ENCODE data around the gene PGM3.

PGM3 gene

GRCh38 chr6:83182114-83182513 lies 11.0 kb downstream of the PGM3 start:
- no peak for DNase-seq

- DNase-seq: no peak
Measured at GRCh38 chr6:83180426-83180950, 12.6 kb downstream of the PGM3 start.

- no peak for DNase-seq
Measured at GRCh38 chr6:83176246-83176645, 16.8 kb downstream of the PGM3 start.

GRCh38 chr6:83169511-83169910 lies 23.6 kb downstream of the PGM3 start:
- DNase-seq: no peak

GRCh38 chr6:83169106-83169505 lies 24.0 kb downstream of the PGM3 start:
- DNase-seq: no peak

GRCh38 chr6:83168556-83168955 lies 24.5 kb downstream of the PGM3 start:
- DNase-seq: no peak

- no peak for DNase-seq
Measured at GRCh38 chr6:83167726-83168278, 25.3 kb downstream of the PGM3 start.

GRCh38 chr6:83160167-83160566 lies 32.9 kb downstream of the PGM3 start:
- no peak for DNase-seq

GRCh38 chr6:83155794-83156193 lies 37.3 kb downstream of the PGM3 start:
- DNase-seq: no peak

GRCh38 chr6:83153883-83154521 lies 39.1 kb downstream of the PGM3 start:
- no peak for DNase-seq

- no peak for DNase-seq
Measured at GRCh38 chr6:83152913-83153312, 40.2 kb downstream of the PGM3 start.

GRCh38 chr6:83151114-83151513 lies 42.0 kb downstream of the PGM3 start:
- no peak for DNase-seq

GRCh38 chr6:83138758-83139157 lies 54.3 kb downstream of the PGM3 start:
- DNase-seq: no peak

GRCh38 chr6:83138118-83138722 lies 54.8 kb downstream of the PGM3 start:
- DNase-seq: no peak

GRCh38 chr6:83132121-83132520 lies 60.9 kb downstream of the PGM3 start:
- DNase-seq: no peak

GRCh38 chr6:83127976-83128375 lies 65.1 kb downstream of the PGM3 start:
- no peak for DNase-seq

- DNase-seq: no peak
Measured at GRCh38 chr6:83127258-83127657, 65.8 kb downstream of the PGM3 start.

GRCh38 chr6:83126807-83127206 lies 66.3 kb downstream of the PGM3 start:
- DNase-seq: no peak

- no peak for DNase-seq
Measured at GRCh38 chr6:83126223-83126622, 66.8 kb downstream of the PGM3 start.

GRCh38 chr6:83125425-83125824 lies 67.6 kb downstream of the PGM3 start:
- DNase-seq: no peak

- DNase-seq: no peak
Measured at GRCh38 chr6:83124553-83124952, 68.5 kb downstream of the PGM3 start.

- no peak for DNase-seq
Measured at GRCh38 chr6:83119742-83120300, 73.2 kb downstream of the PGM3 start.

GRCh38 chr6:83117802-83118201 lies 75.3 kb downstream of the PGM3 start:
- DNase-seq: no peak

Data from activated CD8-positive, alpha-beta memory T cell treated with anti-CD3 and anti-CD28 coated beads, Interleukin-2, amount 50 U/mL, for 4 hours (primary cell).